Parathyroid adenoma (tissue), 2 donors: ENCODE measurements around the gene TACC2.
"Not testable (repeated sequence)": the region's sequence is repeated elsewhere in the genome, so short reads cannot be mapped to it uniquely, and the experiment has no call there.

Experiments used
- H2AFZ ChIP-seq: fragments of 300-600 bp; sonication (generic); one replicate; pipeline ENCODE4 v1.7.0; 2017; ENCODE audit warnings: antibody characterized with exemption, mild to moderate bottlenecking
- H3K27ac ChIP-seq: fragments of 300-600 bp; sonication (generic); one replicate; pipeline ENCODE4 v1.7.0; 2017
- H3K27me3 ChIP-seq: fragments of 300-600 bp; sonication (generic); one replicate; pipeline ENCODE4 v1.7.0; 2017; ENCODE audit warnings: low read length; ENCODE audit not compliant: control insufficient read depth, insufficient read depth
- H3K36me3 ChIP-seq: fragments of 300-600 bp; sonication (generic); one replicate; pipeline ENCODE4 v1.7.0; 2017; ENCODE audit warnings: low read length; ENCODE audit not compliant: control insufficient read depth, insufficient read depth
- H3K4me1 ChIP-seq: fragments of 300-600 bp; sonication (generic); one replicate; pipeline ENCODE4 v1.7.0; 2017; ENCODE audit warnings: control low read depth
- H3K4me2 ChIP-seq: fragments of 300-600 bp; sonication (generic); one replicate; pipeline ENCODE4 v1.7.0; 2017; ENCODE audit warnings: low read length
- H3K4me3 ChIP-seq: fragments of 300-600 bp; sonication (generic); one replicate; pipeline ENCODE4 v1.7.0; 2017; ENCODE audit warnings: low read depth, low read length
- H3K79me2 ChIP-seq: fragments of 300-600 bp; sonication (generic); one replicate; pipeline ENCODE4 v1.7.0; 2017; ENCODE audit warnings: control low read depth
- H3K9ac ChIP-seq: fragments of 300-600 bp; sonication (generic); one replicate; pipeline ENCODE4 v1.7.0; 2017; ENCODE audit warnings: mild to moderate bottlenecking
- H3K9me3 ChIP-seq: fragments of 300-600 bp; sonication (generic); one replicate; pipeline ENCODE4 v1.7.0; 2017; ENCODE audit warnings: low read length; ENCODE audit not compliant: control insufficient read depth
- CTCF ChIP-seq: fragments of 300-600 bp; sonication (generic); IDR thresholded peaks from one replicate; pipeline ENCODE4 v1.7.0; 2017; ENCODE audit warnings: antibody characterized with exemption, mild to moderate bottlenecking
- donor health status: primary hyperparathyroidism.

Gene TACC2

GRCh38 chr10:122019414-122019975, 30.5 kb downstream of the TACC2 start:
- peaks cover 6% of the 10 kb centered on the region for H3K4me1 ChIP-seq
- TF ChIP-seq CTCF = no peak
- peak overlapping the region; percentile 62 for H3K4me2 ChIP-seq
- peak overlapping the region; percentile 95 for H2AFZ ChIP-seq
- no peaks in the 10 kb centered on the region for H3K79me2 ChIP-seq
- no peaks in the 10 kb centered on the region for H3K9me3 ChIP-seq
- no peaks in the 10 kb centered on the region for H3K36me3 ChIP-seq
- H3K9ac ChIP-seq = no peak overlapping the region
- H3K4me3 ChIP-seq = peak overlapping the region; percentile 27
- H3K27ac ChIP-seq = peak overlapping the region; percentile 54
- H3K27me3 ChIP-seq = no peaks in the 10 kb centered on the region

GRCh38 chr10:122020226-122020625, 31.3 kb downstream of the TACC2 start:
- H3K27ac ChIP-seq = no peak overlapping the region
- H3K27me3 ChIP-seq = no peaks in the 10 kb centered on the region
- no peaks in the 10 kb centered on the region for H3K36me3 ChIP-seq
- H3K4me3 ChIP-seq = no peak overlapping the region
- no peaks in the 10 kb centered on the region for H3K79me2 ChIP-seq
- H3K9ac ChIP-seq = no peak overlapping the region
- H3K4me2 ChIP-seq = no peak overlapping the region
- no peak for TF ChIP-seq CTCF
- peaks cover 6% of the 10 kb centered on the region for H3K4me1 ChIP-seq
- H3K9me3 ChIP-seq = no peaks in the 10 kb centered on the region
- H2AFZ ChIP-seq = peak overlapping the region; percentile 95

GRCh38 chr10:122021379-122021778, 32.4 kb downstream of the TACC2 start:
- no peak for TF ChIP-seq CTCF
- Histone ChIP-seq H3K9me3 (no peaks in the 10 kb centered on the region), H3K4me1 (peaks cover 6% of the 10 kb centered on the region), H2AFZ (no peak overlapping the region), H3K4me3 (no peak overlapping the region), H3K9ac (no peak overlapping the region), H3K27me3 (no peaks in the 10 kb centered on the region), H3K4me2 (no peak overlapping the region), H3K36me3 (no peaks in the 10 kb centered on the region), H3K27ac (no peak overlapping the region), H3K79me2 (no peaks in the 10 kb centered on the region)

GRCh38 chr10:122021828-122022227, 32.9 kb downstream of the TACC2 start:
- H3K9ac ChIP-seq = no peak overlapping the region
- no peak for TF ChIP-seq CTCF

GRCh38 chr10:122022276-122022675, 33.3 kb downstream of the TACC2 start:
- no peaks in the 10 kb centered on the region for H3K36me3 ChIP-seq
- H2AFZ ChIP-seq = no peak overlapping the region
- no peaks in the 10 kb centered on the region for H3K9me3 ChIP-seq
- H3K27me3 ChIP-seq = no peaks in the 10 kb centered on the region
- H3K79me2 ChIP-seq = no peaks in the 10 kb centered on the region
- peaks cover 6% of the 10 kb centered on the region for H3K4me1 ChIP-seq
- no peak overlapping the region for H3K4me2 ChIP-seq
- H3K27ac ChIP-seq = no peak overlapping the region
- H3K9ac ChIP-seq = no peak overlapping the region
- TF ChIP-seq CTCF = no peak
- H3K4me3 ChIP-seq = no peak overlapping the region

More at GRCh38 chr10:122021828-122022227, 32.9 kb downstream of the TACC2 start:
- Histone ChIP-seq H3K9me3 (no peaks in the 10 kb centered on the region), H3K4me2 (no peak overlapping the region), H3K4me3 (no peak overlapping the region), H2AFZ (no peak overlapping the region), H3K4me1 (peaks cover 6% of the 10 kb centered on the region), H3K27ac (no peak overlapping the region), H3K27me3 (no peaks in the 10 kb centered on the region), H3K79me2 (no peaks in the 10 kb centered on the region), H3K36me3 (no peaks in the 10 kb centered on the region)

GRCh38 chr10:122023257-122023656, 34.3 kb downstream of the TACC2 start:
- not testable (repeated sequence) for H3K79me2 ChIP-seq, H3K36me3 ChIP-seq, H3K4me2 ChIP-seq, H3K9me3 ChIP-seq, H3K4me1 ChIP-seq, H2AFZ ChIP-seq, H3K27me3 ChIP-seq, H3K9ac ChIP-seq, H3K27ac ChIP-seq, H3K4me3 ChIP-seq
